Spleen (tissue), 11 donors: ENCODE measurements around the gene PLCH1. TPM values are rescaled to one million over a fixed set of nuclear protein-coding genes. Genes with fewer than 3 reads are reported as not detected.

Experiments
- DNase-seq: peaks from one replicate; pipeline ENCODE4 v3.0.0-alpha.2; 2020
- H3K27ac ChIP-seq, 8 donors: fragments of 200-600 bp; sonication (generic) in 7 of 8; 1 replicate in 4 of 8; 2 replicates in 4 of 8; pipeline versions ENCODE4 v1.5.0 to v1.8.0; 2016 to 2021; ENCODE audit warnings: inconsistent platforms in 4 of 8, mild to moderate bottlenecking in 4 of 8, moderate library complexity in 1 of 8
- H3K27me3 ChIP-seq, 7 donors: fragments of 200-600 bp; sonication (generic) in 6 of 7; replicated peaks in 1 of 7; 1 replicate in 4 of 7; 2 replicates in 3 of 7; pipeline versions ENCODE4 v1.5.0 to v1.8.0; 2016 to 2021; ENCODE audit warnings: inconsistent platforms in 3 of 7, mild to moderate bottlenecking in 1 of 7
- H3K36me3 ChIP-seq, 6 donors: fragments of 200-600 bp; sonication (generic) in 5 of 6; 1 replicate in 4 of 6; 2 replicates in 2 of 6; pipeline versions ENCODE4 v1.5.0 to v1.8.0; 2016 to 2021; ENCODE audit warnings: inconsistent platforms in 2 of 6
- H3K4me1 ChIP-seq, 6 donors: fragments of 200-600 bp; sonication (generic) in 5 of 6; 1 replicate in 3 of 6; 2 replicates in 3 of 6; pipeline versions ENCODE4 v1.5.0 to v1.8.0; 2016 to 2021; ENCODE audit warnings: inconsistent platforms in 3 of 6
- H3K4me3 ChIP-seq, 8 donors: fragments of 200-600 bp; sonication (generic) in 7 of 8; 1 replicate in 4 of 8; 2 replicates in 4 of 8; pipeline versions ENCODE4 v1.5.0 to v1.8.0; 2016 to 2021; ENCODE audit warnings: inconsistent platforms in 4 of 8, mild to moderate bottlenecking in 4 of 8, moderate library complexity in 2 of 8
- H3K9me3 ChIP-seq, 8 donors: fragments of 200-600 bp; sonication (generic) in 7 of 8; 1 replicate in 4 of 8; 2 replicates in 4 of 8; pipeline versions ENCODE4 v1.5.0 to v1.8.0; 2016 to 2021; ENCODE audit warnings: inconsistent platforms in 4 of 8
- POLR2A ChIP-seq, 3 donors: fragments of 450-650 bp; IDR thresholded peaks; one replicate each; pipeline ENCODE4 v1.5.1; 2017; ENCODE audit warnings: antibody characterized with exemption in 3 of 3, mild to moderate bottlenecking in 1 of 3
- POLR2AphosphoS5 ChIP-seq, 3 donors: sonication (generic); formaldehyde crosslinking; IDR thresholded peaks; one replicate each; pipeline ENCODE4 v1.5.1; 2017; ENCODE audit warnings: antibody characterized with exemption in 3 of 3
- WGBS, 5 donors: extraction: QIAGEN DNeasy Blood & Tissue Kit in 3 of 5; methylation state at CpG; one replicate each; pipeline versions ENCODE4 v1.1.5 to v1.1.7; 2013 to 2018; 5-methylcytosine and 5-hydroxymethylcytosine counted together
- intact Hi-C: fragments of 100-400 bp; cut with DNase I; formaldehyde crosslinking; loops from one replicate; pipeline ENCODE4 v1.15.0; 2023; ENCODE audit warnings: low total_unique reads
- polyA plus RNA-seq, 3 donors: library from polyadenylated mRNA; stranded (reverse); fragments of 200-250 nt; gene quantifications; one replicate each; pipeline ENCODE4 v1.2.1, GENCODE V29; 2013
- total RNA-seq, 7 donors: library from RNA; depleted of rRNA in 3 of 7; stranded (reverse); fragments of >200 nt in 3 of 7; fragmentation: NEBNext Ultra II Directional in 4 of 7; extraction: Animal tissue kit (Norgen Biotek cat#: 25700) in 4 of 7; gene quantifications; one replicate each; pipeline versions ENCODE4 v1.1.0 to v1.2.1, GENCODE V29; 2016 to 2021
- TF ChIP-seq, protein P1 (sequence below), 11 experiments: fragments of 200-600 bp in 7 of 11; fragments of 450-650 bp in 4 of 11; sonication (generic) in 4 of 11; IDR thresholded peaks in 8 of 11; conservative IDR thresholded peaks in 3 of 11; 1 replicate in 7 of 11; 2 replicates in 4 of 11; pipeline versions ENCODE4 v1.4.0 to v1.8.0; 2016 to 2021; ENCODE audit warnings: antibody characterized with exemption in 11 of 11, inconsistent platforms in 4 of 11, mild to moderate bottlenecking in 1 of 11
- donor health status: healthy with polysubstance abuse.
- donor health status: DM: no; HTN: no; CAD: no; lungs with moderate emphysema.
- donor health status: DM: no; HTN: no; CAD: no.
- donor health status: Bipolar disorder and iron deficiency.
- donor health status: healthy.
- donor health status: DM: no; HTN: no; CAD: no.
- donor health status: DM: yes; HTN: yes; CAD: no.

The PLCH1 gene
- total and polyA plus RNA-seq, 10 donors: 0.02 to 0.37 (median 0.13) TPM; not detected in 1

DNA sequence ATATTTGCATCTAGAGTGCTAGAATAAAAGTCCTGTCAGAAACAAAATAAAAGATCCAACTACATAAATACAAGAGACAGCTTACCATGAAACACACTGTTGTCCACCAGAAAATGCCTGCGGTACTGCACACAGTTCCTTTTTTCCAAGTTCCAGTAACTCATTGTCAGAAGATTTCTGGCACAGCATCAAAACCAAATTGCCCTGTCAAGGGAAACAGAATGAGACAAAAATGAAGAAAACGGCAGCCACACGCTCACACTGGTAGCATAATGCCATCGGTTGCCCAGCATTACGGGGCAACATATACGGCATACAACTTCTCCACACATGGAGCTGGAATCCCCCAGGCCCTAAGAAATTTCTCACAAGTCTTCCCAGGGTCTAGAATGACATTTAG, 40.8 kb downstream of the PLCH1 start:
- H3K9me3 ChIP-seq: no peaks in the 10 kb centered on the region
- TF ChIP-seq POLR2AphosphoS5 (IDR thresholded peaks at IDR 0.05) (no peak), POLR2A (IDR thresholded peaks at IDR 0.05) (no peak)
- TF ChIP-seq, protein P1, sequence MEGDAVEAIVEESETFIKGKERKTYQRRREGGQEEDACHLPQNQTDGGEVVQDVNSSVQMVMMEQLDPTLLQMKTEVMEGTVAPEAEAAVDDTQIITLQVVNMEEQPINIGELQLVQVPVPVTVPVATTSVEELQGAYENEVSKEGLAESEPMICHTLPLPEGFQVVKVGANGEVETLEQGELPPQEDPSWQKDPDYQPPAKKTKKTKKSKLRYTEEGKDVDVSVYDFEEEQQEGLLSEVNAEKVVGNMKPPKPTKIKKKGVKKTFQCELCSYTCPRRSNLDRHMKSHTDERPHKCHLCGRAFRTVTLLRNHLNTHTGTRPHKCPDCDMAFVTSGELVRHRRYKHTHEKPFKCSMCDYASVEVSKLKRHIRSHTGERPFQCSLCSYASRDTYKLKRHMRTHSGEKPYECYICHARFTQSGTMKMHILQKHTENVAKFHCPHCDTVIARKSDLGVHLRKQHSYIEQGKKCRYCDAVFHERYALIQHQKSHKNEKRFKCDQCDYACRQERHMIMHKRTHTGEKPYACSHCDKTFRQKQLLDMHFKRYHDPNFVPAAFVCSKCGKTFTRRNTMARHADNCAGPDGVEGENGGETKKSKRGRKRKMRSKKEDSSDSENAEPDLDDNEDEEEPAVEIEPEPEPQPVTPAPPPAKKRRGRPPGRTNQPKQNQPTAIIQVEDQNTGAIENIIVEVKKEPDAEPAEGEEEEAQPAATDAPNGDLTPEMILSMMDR (IDR thresholded peaks at IDR 0.05 in 8 of 11, conservative IDR thresholded peaks at IDR 0.05 in 3 of 11): no peak

DNA sequence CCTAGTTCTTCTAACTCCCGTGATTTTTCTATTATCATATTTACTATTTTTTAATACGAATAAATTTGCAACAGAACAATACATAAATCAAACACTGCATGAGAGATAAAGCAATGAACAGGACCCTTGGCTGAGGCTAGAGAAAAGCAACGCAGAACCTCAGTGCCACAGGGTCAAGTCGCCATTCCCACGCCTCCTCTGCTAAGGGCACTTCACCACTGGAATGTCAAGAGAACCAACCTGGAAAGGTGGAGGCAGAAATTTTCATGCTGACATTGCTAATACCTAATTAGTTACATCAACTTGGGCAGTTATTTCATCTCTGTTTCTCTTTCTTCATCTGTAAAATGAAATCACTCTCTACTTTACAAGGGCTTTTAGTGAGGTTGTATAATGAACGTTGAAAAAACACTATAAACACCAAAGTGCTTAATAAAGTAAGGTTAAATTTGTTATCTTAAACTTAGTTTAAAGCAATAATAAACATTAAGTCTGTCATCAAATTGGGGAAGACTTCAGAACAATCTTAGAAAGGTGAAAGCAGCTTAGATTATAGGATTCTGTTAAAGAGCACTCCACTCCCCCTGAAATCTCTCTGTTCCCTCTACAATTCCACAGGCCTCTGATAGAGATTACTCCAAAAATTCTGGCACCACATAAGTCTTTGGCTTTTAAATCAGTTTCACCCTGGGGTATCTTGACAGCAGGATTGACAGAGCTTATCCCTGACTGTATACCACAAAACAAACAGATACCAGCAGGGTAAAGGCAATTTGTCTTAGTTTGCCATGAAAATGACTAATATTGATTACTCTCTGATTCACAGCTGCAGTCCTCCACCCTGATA, 41.9 kb downstream of the PLCH1 start:
- no peak for DNase-seq
- H3K36me3 ChIP-seq: no peaks in the 10 kb centered on the region
- H3K27ac ChIP-seq: no peak overlapping the region
- H3K4me1 ChIP-seq: no peaks in the 10 kb centered on the region
- H3K9me3 ChIP-seq: no peaks in the 10 kb centered on the region
- H3K27me3 ChIP-seq: no peaks in the 10 kb centered on the region
- 68 to 82% (median 70%) methylated on average over 6 of the region's 6 CpGs for WGBS, 5 donors
- intact Hi-C loops: loop anchor here (5.0 to 10.0 kb wide), 2 partner anchors 346 to 1368 kb away; no protein-coding TSS in a partner anchor
- no peak overlapping the region for H3K4me3 ChIP-seq
- TF ChIP-seq, protein P1 (IDR thresholded peaks at IDR 0.05 in 8 of 11, conservative IDR thresholded peaks at IDR 0.05 in 3 of 11): no peak
- TF ChIP-seq POLR2AphosphoS5 (IDR thresholded peaks at IDR 0.05): no peak
- no peak for TF ChIP-seq POLR2A (IDR thresholded peaks at IDR 0.05)

More for the DNA sequence above, 40.8 kb downstream of the PLCH1 start:
- H3K4me3 ChIP-seq: no peak overlapping the region
- H3K27me3 ChIP-seq: no peaks in the 10 kb centered on the region
- no peaks in the 10 kb centered on the region for H3K4me1 ChIP-seq
- intact Hi-C loops: loop anchor here (5.0 to 10.0 kb wide), 2 partner anchors 347 to 1369 kb away; no protein-coding TSS in a partner anchor
- 35 to 56% (median 48%) methylated on average over 6 of the region's 6 CpGs for WGBS, 5 donors
- no peak for DNase-seq
- H3K27ac ChIP-seq: no peak overlapping the region
- no peaks in the 10 kb centered on the region for H3K36me3 ChIP-seq

DNA sequence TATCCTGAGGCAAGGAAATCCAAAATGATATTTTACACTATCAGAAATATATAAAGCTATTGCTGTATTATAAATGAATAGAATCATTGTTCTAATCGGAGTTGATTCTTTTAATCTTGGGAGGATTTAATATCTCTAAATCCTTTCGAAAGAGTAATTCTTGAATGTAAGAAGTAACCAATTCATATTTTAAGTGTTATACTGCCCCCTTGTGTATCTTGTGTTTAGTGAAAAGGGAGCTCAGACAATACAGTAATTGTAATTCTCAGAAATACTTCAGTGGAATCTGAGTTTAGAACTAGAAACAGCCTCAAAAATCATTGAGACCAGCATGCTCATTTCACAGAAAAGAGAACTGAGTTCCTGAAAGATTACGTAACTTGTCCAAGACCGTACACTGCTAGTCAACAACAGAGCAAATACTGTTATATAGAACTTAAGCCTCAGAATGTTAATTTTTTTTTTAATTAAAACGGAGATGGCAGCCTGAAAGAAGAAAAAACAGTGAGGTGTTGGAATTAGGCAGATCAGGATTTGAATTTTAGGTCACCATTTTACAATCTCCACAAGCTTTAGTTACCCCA, 42.9 kb downstream of the PLCH1 start:
- no peaks in the 10 kb centered on the region for H3K27me3 ChIP-seq
- DNase-seq: no peak
- no peaks in the 10 kb centered on the region for H3K36me3 ChIP-seq
- H3K27ac ChIP-seq: no peak overlapping the region
- no peak overlapping the region for H3K4me3 ChIP-seq
- no peaks in the 10 kb centered on the region for H3K4me1 ChIP-seq
- intact Hi-C loops: loop anchor here (5.0 to 10.0 kb wide), 2 partner anchors 345 to 1367 kb away; no protein-coding TSS in a partner anchor
- TF ChIP-seq POLR2A (IDR thresholded peaks at IDR 0.05) (no peak), POLR2AphosphoS5 (IDR thresholded peaks at IDR 0.05) (no peak)
- TF ChIP-seq, protein P1 (IDR thresholded peaks at IDR 0.05 in 8 of 11, conservative IDR thresholded peaks at IDR 0.05 in 3 of 11): peak; percentile 35 to 77 (median 68)
- WGBS, 5 donors: 27 to 44% (median 36%) methylated on average over 5 of the region's 5 CpGs
- no peaks in the 10 kb centered on the region for H3K9me3 ChIP-seq

DNA sequence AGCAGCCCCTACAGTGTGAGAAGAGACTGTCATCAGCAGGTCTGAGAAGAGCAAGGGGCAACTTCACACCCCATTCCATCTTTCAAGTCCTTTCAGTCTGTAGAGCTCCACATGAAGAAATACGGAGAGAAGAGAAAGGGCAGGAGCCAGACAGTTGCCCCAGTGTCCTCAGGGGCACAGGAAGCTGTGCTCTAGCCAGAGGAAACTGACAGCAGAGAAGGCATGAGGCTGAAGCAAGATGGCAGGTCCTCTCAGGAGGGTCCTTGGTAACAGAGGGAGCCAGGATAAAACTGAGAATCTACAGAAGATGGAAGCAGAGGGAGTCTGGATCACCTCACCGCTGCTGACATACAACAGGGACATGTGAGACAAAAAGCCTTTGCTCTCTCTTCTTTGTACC, 47.3 kb downstream of the PLCH1 start:
- 74 to 97% (median 78%) methylated on average over 1 to 2 of the region's 2 CpGs for WGBS, 5 donors
- no peaks in the 10 kb centered on the region for H3K27me3 ChIP-seq
- H3K27ac ChIP-seq: no peak overlapping the region
- TF ChIP-seq, protein P1 (IDR thresholded peaks at IDR 0.05 in 8 of 11, conservative IDR thresholded peaks at IDR 0.05 in 3 of 11): no peak
- TF ChIP-seq POLR2A (IDR thresholded peaks at IDR 0.05): no peak
- no peak for TF ChIP-seq POLR2AphosphoS5 (IDR thresholded peaks at IDR 0.05)
- no peaks in the 10 kb centered on the region for H3K9me3 ChIP-seq
- H3K4me1 ChIP-seq: no peaks in the 10 kb centered on the region
- no peaks in the 10 kb centered on the region for H3K36me3 ChIP-seq
- no peak overlapping the region for H3K4me3 ChIP-seq
- DNase-seq: no peak
- intact Hi-C loops: no loop called here
